ENCODE measurements around the gene SPRR2D.
"Not testable (repeated sequence)": the region's sequence is repeated elsewhere in the genome, so short reads cannot be mapped to it uniquely, and the experiment has no call there.

The SPRR2D gene

GRCh38 chr1:153040950-153041631 is at the start of gene SPRR2D:
TSS of gene SPRR2D (minus strand) at chr1:153041120. CDS start at chr1:153040346, 774 bp downstream.
- no peak for DNase-seq

GRCh38 chr1:153087652-153088051 is 46.7 kb upstream of the SPRR2D start:
- peak; percentile 75 for DNase-seq

GRCh38 chr1:153081736-153082135 is 40.8 kb upstream of the SPRR2D start:
- no peak for DNase-seq

GRCh38 chr1:153072806-153073726 is 32.1 kb upstream of the SPRR2D start:
- peak; percentile 65 for DNase-seq

GRCh38 chr1:153071511-153071910 is 30.6 kb upstream of the SPRR2D start, which contains the start of gene SPRR2B:
TSS of gene SPRR2B (minus strand) at chr1:153071611. CDS start at chr1:153070839, 772 bp downstream.
- DNase-seq, result no peak

GRCh38 chr1:153070243-153070642 is 29.3 kb upstream of the SPRR2D start:
- no peak for DNase-seq

GRCh38 chr1:153058826-153059784 is 18.2 kb upstream of the SPRR2D start:
- peak; percentile 94 for DNase-seq

- DNase-seq, result peak; percentile 20
These were observed 17.2 kb upstream of the SPRR2D start for GRCh38 chr1:153058154-153058553.

- no peak for DNase-seq
These were observed 16.5 kb upstream of the SPRR2D start, which contains the start of gene SPRR2A for GRCh38 chr1:153057375-153057774. TSS of gene SPRR2A (minus strand) at chr1:153057512. CDS start at chr1:153056735, 777 bp downstream.

GRCh38 chr1:153056111-153056510 is 15.2 kb upstream of the SPRR2D start:
- DNase-seq, result not testable (repeated sequence)

GRCh38 chr1:153049211-153049610 is 8.3 kb upstream of the SPRR2D start:
- no peak for DNase-seq

GRCh38 chr1:153035211-153035610 is 5.7 kb downstream of the SPRR2D start:
- DNase-seq, result no peak

- peak; percentile 36 for DNase-seq
These were observed 8.1 kb downstream of the SPRR2D start for GRCh38 chr1:153032677-153033308.

GRCh38 chr1:153032073-153032472 is 8.8 kb downstream of the SPRR2D start:
- DNase-seq, result no peak

- no peak for DNase-seq
These were observed 10.0 kb downstream of the SPRR2D start, which contains the start of gene SPRR1B for GRCh38 chr1:153030895-153031294. TSS of gene SPRR1B (plus strand) at chr1:153031203. CDS start at chr1:153032346, 1,143 bp downstream.

- no peak for DNase-seq
These were observed 12.2 kb downstream of the SPRR2D start for GRCh38 chr1:153028766-153029165.

- no peak for DNase-seq
These were observed 15.1 kb downstream of the SPRR2D start for GRCh38 chr1:153025797-153026196.

GRCh38 chr1:153024413-153024812 is 16.5 kb downstream of the SPRR2D start:
- no peak for DNase-seq

GRCh38 chr1:153023109-153023508 is 17.8 kb downstream of the SPRR2D start:
- DNase-seq, result no peak

- not testable (repeated sequence) for DNase-seq
These were observed 18.6 kb downstream of the SPRR2D start for GRCh38 chr1:153022340-153022739.

GRCh38 chr1:153021829-153022228 is 19.1 kb downstream of the SPRR2D start:
- DNase-seq, result not testable (repeated sequence)

Data from hematopoietic multipotent progenitor cell treated with erythropoietin and hydrocortisone succinate and interleukin-3 and kit ligand, for 8 days (in vitro differentiated cells).